H54 (cell line): ENCODE data around the gene WDR31.
"Not testable (repeated sequence)": the region's sequence is repeated elsewhere in the genome, so short reads cannot be mapped to it uniquely, and the experiment has no call there.

ENCODE experiments used
- DNase-seq: peaks from one replicate; pipeline ENCODE4 v3.0.0; 2011; ENCODE audit warnings: low spot score, mixed read lengths; ENCODE audit not compliant: insufficient read length
- FAIRE-seq: peaks from 3 replicates; lab custom pipeline; 2011; peaks lifted over from hg19 to GRCh38; lab: Jason Lieb, UNC
- POLR2A ChIP-seq: IDR thresholded peaks from 2 replicates; pipeline ENCODE4 v1.6.1; 2011; ENCODE audit warnings: low read depth, mild to moderate bottlenecking, low read length

WDR31 gene

GRCh38 chr9:113375057-113376023 is 35.3 kb upstream of the WDR31 start:
- FAIRE-seq (peak; percentile 81), DNase-seq (peak; percentile 49)
- TF ChIP-seq POLR2A = no peak

GRCh38 chr9:113373676-113374392 is 33.8 kb upstream of the WDR31 start:
- FAIRE-seq = no peak
- no peak for DNase-seq
- no peak for TF ChIP-seq POLR2A

GRCh38 chr9:113373256-113373655 is 33.2 kb upstream of the WDR31 start:
- DNase-seq (no peak), FAIRE-seq (no peak)
- TF ChIP-seq POLR2A = no peak

DNA sequence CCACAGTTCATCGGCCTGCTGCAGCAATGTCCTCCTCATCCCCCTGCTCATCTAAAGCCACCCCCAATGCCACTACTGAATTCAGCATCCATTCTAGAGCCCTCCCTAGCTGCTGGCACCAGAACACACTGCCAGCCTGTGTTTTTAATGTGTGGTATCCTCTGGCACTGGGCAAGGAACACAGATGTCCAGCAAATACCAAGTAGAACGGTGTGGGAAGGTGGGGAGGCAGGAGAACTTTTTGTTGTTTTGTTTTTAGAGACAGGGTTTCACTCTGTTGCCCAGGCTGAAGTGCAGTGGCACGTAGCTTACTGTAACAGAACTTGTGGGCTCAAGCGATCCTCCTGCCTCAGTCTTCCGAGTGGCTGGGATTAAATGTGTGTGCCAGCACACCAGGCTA is 32.0 kb upstream of the WDR31 start:
- no peak for FAIRE-seq
- DNase-seq = no peak
- no peak for TF ChIP-seq POLR2A

DNA sequence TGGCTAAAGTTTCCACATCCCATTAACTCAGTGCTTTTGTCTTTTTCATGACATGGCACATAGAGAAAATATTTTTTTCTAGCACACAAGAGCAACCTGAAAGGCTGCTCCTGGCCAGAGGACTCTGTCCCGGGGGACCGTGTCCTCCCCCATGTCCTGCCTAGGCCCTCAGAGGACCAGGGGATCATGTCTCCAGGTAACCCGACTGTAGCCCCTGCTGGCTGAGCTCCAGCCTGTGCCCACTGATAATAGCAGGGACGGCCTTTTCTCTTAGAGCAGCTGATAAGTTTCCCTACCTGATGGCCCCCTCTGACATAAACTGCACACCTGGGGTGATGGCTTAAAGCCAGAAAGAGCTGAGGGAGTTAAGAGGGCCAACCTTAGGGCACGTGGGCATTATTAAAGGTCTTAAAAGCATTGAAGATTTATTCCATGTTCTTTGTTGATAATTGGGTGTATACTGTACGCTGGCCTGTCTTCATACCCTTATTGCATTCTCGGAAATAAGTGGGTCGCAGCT is 30.8 kb upstream of the WDR31 start:
- TF ChIP-seq POLR2A = no peak
- DNase-seq (no peak), FAIRE-seq (no peak)

GRCh38 chr9:113369855-113370140 is 29.7 kb upstream of the WDR31 start:
- FAIRE-seq = no peak
- no peak for TF ChIP-seq POLR2A
- no peak for DNase-seq

- no peak for DNase-seq
- TF ChIP-seq POLR2A = no peak
- no peak for FAIRE-seq
These were observed 29.1 kb upstream of the WDR31 start for GRCh38 chr9:113368982-113369854.

DNA sequence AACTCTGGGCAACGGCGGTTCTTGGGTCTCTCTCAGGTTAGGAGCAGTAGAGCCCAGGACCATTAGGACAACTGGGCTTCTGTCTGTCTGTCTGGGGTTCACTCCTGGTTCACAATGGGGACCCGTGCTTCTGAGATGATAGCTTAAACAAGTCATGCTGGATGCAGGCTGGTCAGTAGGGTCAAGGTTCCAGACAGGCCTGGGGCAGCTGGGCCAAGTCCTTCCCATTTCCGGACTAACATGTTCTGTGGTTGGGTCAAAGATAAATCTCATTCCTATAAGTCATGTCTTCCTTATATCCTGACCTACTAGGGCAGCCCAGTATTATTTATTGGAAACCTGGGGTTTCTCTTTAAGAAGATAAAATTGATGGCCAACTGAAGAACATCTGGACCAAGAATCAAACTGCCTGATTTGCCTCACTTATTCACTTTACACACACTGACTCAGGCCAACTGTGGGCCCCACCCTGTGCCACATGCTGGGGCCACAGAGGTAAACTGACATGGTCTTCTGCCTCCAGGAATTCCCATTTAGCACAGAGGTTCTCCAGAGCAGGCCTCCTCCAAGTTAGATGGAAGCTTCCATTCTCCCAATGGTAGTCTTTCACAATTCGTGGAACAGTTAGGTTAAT is 28.4 kb upstream of the WDR31 start:
- TF ChIP-seq POLR2A = no peak
- FAIRE-seq (no peak), DNase-seq (no peak)

- not testable (repeated sequence) for DNase-seq, FAIRE-seq
These were observed 25.6 kb upstream of the WDR31 start for GRCh38 chr9:113365652-113366051.

GRCh38 chr9:113364951-113365350 is 24.9 kb upstream of the WDR31 start:
- TF ChIP-seq POLR2A = no peak
- DNase-seq = no peak
- no peak for FAIRE-seq

DNA sequence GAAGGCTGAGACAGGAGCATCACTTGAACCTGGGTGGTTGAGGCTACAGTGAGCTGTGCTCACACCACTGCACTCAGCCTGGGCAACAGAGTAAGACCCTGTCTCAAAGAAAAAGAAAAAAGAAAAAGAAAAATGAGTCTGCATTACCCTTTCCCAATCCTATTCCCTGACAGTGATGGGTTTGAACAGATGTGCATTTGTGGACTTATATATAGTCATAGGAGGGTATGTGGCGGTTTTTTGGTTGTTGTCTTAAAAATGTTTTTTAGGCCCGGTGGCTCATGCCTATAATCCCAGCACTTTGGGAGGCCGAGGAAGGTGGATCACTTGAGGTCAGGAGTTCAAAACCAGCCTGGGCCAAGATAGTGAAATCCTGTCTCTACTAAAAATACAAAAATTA is 23.3 kb upstream of the WDR31 start:
- no peak for DNase-seq
- no peak for TF ChIP-seq POLR2A
- no peak for FAIRE-seq

DNA sequence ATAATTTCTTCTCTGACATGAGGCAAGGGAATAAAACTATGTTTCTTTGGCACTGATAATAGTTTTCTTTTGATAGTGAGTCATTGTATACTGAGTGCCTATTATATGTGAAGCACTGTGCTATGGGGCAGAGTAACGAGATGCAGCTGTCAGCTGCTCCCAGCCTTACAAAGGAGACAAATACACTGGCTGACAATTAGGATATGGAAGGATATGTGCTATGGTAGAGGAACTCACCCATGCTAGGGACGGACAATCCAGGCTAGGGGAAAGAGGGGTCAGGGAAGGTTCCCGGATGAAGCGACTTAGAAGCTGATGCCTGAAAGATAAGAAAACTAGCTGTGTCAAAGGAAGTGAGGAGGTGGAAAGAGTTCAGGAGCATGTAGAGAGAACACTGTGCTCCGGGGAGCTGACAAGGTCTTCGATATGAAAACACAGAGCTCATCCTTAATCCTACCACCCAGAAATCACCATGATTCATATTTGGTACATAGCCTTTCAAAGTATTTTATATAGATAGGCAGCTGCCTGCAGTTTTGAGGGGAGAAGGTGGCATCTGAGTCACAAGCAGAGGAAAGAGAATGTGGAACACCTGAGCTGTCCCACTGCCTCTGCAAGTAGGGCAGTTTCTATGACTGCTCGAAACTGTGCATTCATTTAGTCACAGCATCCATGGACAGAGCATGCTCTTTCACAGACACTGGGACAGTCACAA is 21.4 kb upstream of the WDR31 start:
- FAIRE-seq (peak; percentile 53), DNase-seq (no peak)
- TF ChIP-seq POLR2A = no peak
